Measurements from ENCODE around the gene SLC4A5.

DNA sequence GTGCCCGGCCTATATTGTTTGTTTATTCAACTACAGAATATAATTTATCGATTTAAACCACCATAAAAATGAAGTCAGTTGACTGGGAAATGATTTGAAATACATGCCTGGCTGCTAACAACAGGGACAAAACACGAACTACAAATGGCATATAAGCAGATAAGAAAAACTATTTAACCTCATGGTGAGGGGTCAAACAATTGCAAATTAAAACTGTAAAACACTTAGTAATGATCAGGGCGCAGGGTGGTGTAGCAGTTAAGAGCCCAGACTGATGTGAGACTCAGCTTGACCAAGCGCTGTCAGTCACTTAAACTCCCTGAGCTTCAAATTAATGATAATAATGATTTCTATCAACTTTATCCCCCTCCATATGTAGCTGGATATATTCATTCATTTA is 138.1 kb downstream of the SLC4A5 start:
- no peak for TF ChIP-seq POLR2A (IDR thresholded peaks at IDR 0.05)
- TF ChIP-seq, protein P1, sequence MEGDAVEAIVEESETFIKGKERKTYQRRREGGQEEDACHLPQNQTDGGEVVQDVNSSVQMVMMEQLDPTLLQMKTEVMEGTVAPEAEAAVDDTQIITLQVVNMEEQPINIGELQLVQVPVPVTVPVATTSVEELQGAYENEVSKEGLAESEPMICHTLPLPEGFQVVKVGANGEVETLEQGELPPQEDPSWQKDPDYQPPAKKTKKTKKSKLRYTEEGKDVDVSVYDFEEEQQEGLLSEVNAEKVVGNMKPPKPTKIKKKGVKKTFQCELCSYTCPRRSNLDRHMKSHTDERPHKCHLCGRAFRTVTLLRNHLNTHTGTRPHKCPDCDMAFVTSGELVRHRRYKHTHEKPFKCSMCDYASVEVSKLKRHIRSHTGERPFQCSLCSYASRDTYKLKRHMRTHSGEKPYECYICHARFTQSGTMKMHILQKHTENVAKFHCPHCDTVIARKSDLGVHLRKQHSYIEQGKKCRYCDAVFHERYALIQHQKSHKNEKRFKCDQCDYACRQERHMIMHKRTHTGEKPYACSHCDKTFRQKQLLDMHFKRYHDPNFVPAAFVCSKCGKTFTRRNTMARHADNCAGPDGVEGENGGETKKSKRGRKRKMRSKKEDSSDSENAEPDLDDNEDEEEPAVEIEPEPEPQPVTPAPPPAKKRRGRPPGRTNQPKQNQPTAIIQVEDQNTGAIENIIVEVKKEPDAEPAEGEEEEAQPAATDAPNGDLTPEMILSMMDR (IDR thresholded peaks at IDR 0.05 in 4 of 5, conservative IDR thresholded peaks at IDR 0.05 in 1 of 5): no peak

Data from gastrocnemius medialis (tissue), 4 donors.